Mesendoderm (in vitro differentiated cells): ENCODE results near the gene SH2D4B.

Experiments
- DNase-seq: peaks from one replicate; pipeline ENCODE4 v3.0.0; 2013
- H2AK5ac ChIP-seq: 2 replicates; pipeline ENCODE4 v1.6.1; 2013; ENCODE audit warnings: low read length, inconsistent platforms
- H2BK120ac ChIP-seq: 2 replicates; pipeline ENCODE4 v1.6.1; 2013; ENCODE audit warnings: low read depth, mild to moderate bottlenecking, low read length, moderate library complexity, mixed read lengths
- H2BK15ac ChIP-seq: replicated peaks from 2 replicates; pipeline ENCODE4 v1.6.1; 2013; ENCODE audit warnings: low read depth, mild to moderate bottlenecking, moderate library complexity
- H2BK5ac ChIP-seq: 2 replicates; pipeline ENCODE4 v1.6.1; 2013; ENCODE audit warnings: low read length, inconsistent platforms
- H3K18ac ChIP-seq: 2 replicates; pipeline ENCODE4 v1.6.1; 2013; ENCODE audit warnings: mild to moderate bottlenecking, low read length, mixed read lengths
- H3K23ac ChIP-seq: one replicate; pipeline ENCODE4 v1.6.1; 2013; ENCODE audit warnings: low read length
- H3K27ac ChIP-seq: 2 replicates; pipeline ENCODE4 v1.5.1; 2013; ENCODE audit warnings: low read depth, mild to moderate bottlenecking, inconsistent platforms, low read length, moderate library complexity
- H3K27me3 ChIP-seq: 2 replicates; pipeline ENCODE4 v1.6.1; 2013; ENCODE audit warnings: low read length, control low read depth, mild to moderate bottlenecking, inconsistent platforms; ENCODE audit not compliant: insufficient read depth, poor library complexity
- H3K36me3 ChIP-seq: 2 replicates; pipeline ENCODE4 v1.6.1; 2013; ENCODE audit warnings: low read length, inconsistent platforms; ENCODE audit not compliant: control insufficient read depth, insufficient read depth
- H3K4ac ChIP-seq: one replicate; pipeline ENCODE4 v1.6.1; 2013; ENCODE audit warnings: low read depth, mild to moderate bottlenecking, low read length, moderate library complexity
- H3K4me1 ChIP-seq: 2 replicates; pipeline ENCODE4 v1.6.1; 2013; ENCODE audit warnings: low read depth, low read length, inconsistent platforms; ENCODE audit not compliant: control insufficient read depth
- H3K4me2 ChIP-seq: 2 replicates; pipeline ENCODE4 v1.6.1; 2013; ENCODE audit warnings: low read length
- H3K4me3 ChIP-seq: 2 replicates; pipeline ENCODE4 v1.5.1; 2013; ENCODE audit warnings: mild to moderate bottlenecking, low read length
- H3K56ac ChIP-seq: one replicate; pipeline ENCODE4 v1.6.1; 2013; ENCODE audit warnings: low read length
- H3K79me1 ChIP-seq: 2 replicates; pipeline ENCODE4 v1.6.1; 2013; ENCODE audit warnings: low read length, inconsistent platforms
- H3K79me2 ChIP-seq: 2 replicates; pipeline ENCODE4 v1.6.1; 2013; ENCODE audit warnings: mild to moderate bottlenecking, low read length; ENCODE audit not compliant: control insufficient read depth, insufficient read depth
- H3K9ac ChIP-seq: 2 replicates; pipeline ENCODE4 v1.6.1; 2013; ENCODE audit warnings: low read length, inconsistent platforms
- H4K5ac ChIP-seq: one replicate; pipeline ENCODE4 v1.6.1; 2013; ENCODE audit warnings: low read length
- H4K8ac ChIP-seq: one replicate; pipeline ENCODE4 v1.6.1; 2013; ENCODE audit warnings: low read depth, mild to moderate bottlenecking, control low read depth, low read length, moderate library complexity
- whole genome bisulfite sequencing: extraction: QIAGEN DNeasy Blood & Tissue Kit; methylation state at CpG from one replicate; pipeline ENCODE4 v1.1.7; 2013; ENCODE audit warnings: low lambda C conversion rate, missing lambda C conversion rate; ENCODE audit not compliant: insufficient coverage; ENCODE audit errors: extremely low coverage; 5-methylcytosine and 5-hydroxymethylcytosine counted together

Gene SH2D4B

DNA sequence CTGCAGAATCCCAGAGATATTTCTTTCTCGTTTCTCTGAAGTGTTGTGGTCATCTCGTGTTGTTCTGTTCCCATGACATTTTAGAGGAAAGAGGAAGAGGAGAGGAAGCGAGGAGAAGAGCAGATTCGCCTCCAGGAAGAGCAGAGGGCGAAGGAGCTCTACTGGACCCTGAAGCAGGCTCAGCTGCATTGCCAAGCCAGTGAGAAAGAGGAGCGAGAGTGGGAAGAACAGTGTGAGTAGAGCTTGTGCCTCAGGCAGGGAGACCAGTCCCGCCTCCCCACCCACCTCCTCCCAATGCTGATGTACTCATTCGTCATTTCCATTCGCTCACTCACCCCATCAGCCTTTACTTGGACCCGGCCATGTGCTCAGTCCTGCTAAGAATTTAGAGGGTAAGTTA lies 50.8 kb downstream of the SH2D4B start:
- Histone ChIP-seq H3K27me3 (no peaks in the 10 kb centered on the region), H3K18ac (no peak overlapping the region), H3K27ac (no peak overlapping the region), H3K23ac (no peak overlapping the region), H2BK15ac (no peak overlapping the region), H3K4me2 (no peak overlapping the region), H2BK120ac (no peak overlapping the region), H2BK5ac (no peak overlapping the region), H3K56ac (no peak overlapping the region), H3K9ac (no peak overlapping the region), H3K4ac (no peak overlapping the region), H2AK5ac (no peak overlapping the region), H3K36me3 (no peaks in the 10 kb centered on the region), H3K4me1 (no peaks in the 10 kb centered on the region), H4K5ac (no peak overlapping the region), H4K8ac (no peak overlapping the region), H3K79me1 (no peaks in the 10 kb centered on the region), H3K4me3 (no peak overlapping the region), H3K79me2 (no peaks in the 10 kb centered on the region)
- no peak for DNase-seq
- no CpG with 5 or more reads among the region's 10 CpGs for WGBS

GRCh38 chr10:80589726-80590373 lies 52.1 kb downstream of the SH2D4B start:
- WGBS: no CpG with 5 or more reads among the region's 5 CpGs
- no peak overlapping the region for H3K4me3 ChIP-seq
- H2BK120ac ChIP-seq: no peak overlapping the region
- H3K36me3 ChIP-seq: no peaks in the 10 kb centered on the region
- no peak overlapping the region for H3K18ac ChIP-seq
- no peak overlapping the region for H4K8ac ChIP-seq
- no peak overlapping the region for H3K23ac ChIP-seq
- H2AK5ac ChIP-seq: no peak overlapping the region
- no peak overlapping the region for H3K27ac ChIP-seq
- DNase-seq: no peak
- H3K4me2 ChIP-seq: no peak overlapping the region
- no peak overlapping the region for H2BK5ac ChIP-seq
- H3K79me1 ChIP-seq: no peaks in the 10 kb centered on the region
- H3K9ac ChIP-seq: no peak overlapping the region
- H3K4me1 ChIP-seq: no peaks in the 10 kb centered on the region
- no peak overlapping the region for H3K4ac ChIP-seq
- H4K5ac ChIP-seq: no peak overlapping the region
- no peak overlapping the region for H3K56ac ChIP-seq
- H3K27me3 ChIP-seq: no peaks in the 10 kb centered on the region
- no peaks in the 10 kb centered on the region for H3K79me2 ChIP-seq
- H2BK15ac ChIP-seq: no peak overlapping the region

DNA sequence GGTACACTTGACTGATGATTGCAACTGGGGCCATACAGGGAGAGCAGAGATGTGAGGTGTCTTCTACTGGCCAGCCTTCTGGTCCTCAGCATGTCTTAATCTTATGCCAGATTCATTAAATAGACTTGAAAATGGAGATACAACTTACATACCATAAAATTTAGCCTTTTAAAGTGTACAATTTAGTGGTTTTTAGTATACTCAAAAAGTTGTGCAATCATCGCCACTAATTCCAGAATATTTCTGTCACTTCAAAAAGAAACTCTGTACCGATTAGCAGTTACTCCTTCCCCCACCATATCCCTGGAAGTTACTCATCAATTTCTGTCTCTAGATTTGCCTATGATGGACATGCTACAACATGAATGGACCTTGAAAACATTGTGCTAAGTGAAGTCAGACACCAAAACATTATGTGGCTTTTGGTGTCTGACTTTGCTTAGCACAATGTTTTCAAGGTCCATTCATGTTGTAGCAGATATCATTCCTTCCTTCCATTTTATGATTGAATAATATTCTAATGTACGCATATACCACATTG lies 53.0 kb downstream of the SH2D4B start:
- Histone ChIP-seq H3K18ac (no peak overlapping the region), H3K79me1 (no peaks in the 10 kb centered on the region), H2BK15ac (no peak overlapping the region), H4K8ac (no peak overlapping the region), H3K4me1 (no peaks in the 10 kb centered on the region), H3K27ac (no peak overlapping the region), H3K36me3 (no peaks in the 10 kb centered on the region), H2AK5ac (no peak overlapping the region), H3K4me3 (no peak overlapping the region), H3K4me2 (no peak overlapping the region), H4K5ac (no peak overlapping the region), H3K9ac (no peak overlapping the region), H3K4ac (no peak overlapping the region), H3K27me3 (no peaks in the 10 kb centered on the region), H2BK120ac (no peak overlapping the region), H3K56ac (no peak overlapping the region), H3K23ac (no peak overlapping the region), H3K79me2 (no peaks in the 10 kb centered on the region), H2BK5ac (no peak overlapping the region)
- WGBS: no CpG with 5 or more reads among the region's 3 CpGs
- DNase-seq: no peak

GRCh38 chr10:80596391-80597257 lies 58.9 kb downstream of the SH2D4B start:
- Histone ChIP-seq H3K56ac (no peak overlapping the region), H4K8ac (no peak overlapping the region), H3K36me3 (no peaks in the 10 kb centered on the region), H3K4me2 (no peak overlapping the region), H2AK5ac (no peak overlapping the region), H2BK120ac (no peak overlapping the region), H3K4me1 (peaks cover 2% of the 10 kb centered on the region), H3K4me3 (no peak overlapping the region), H3K23ac (no peak overlapping the region), H3K4ac (no peak overlapping the region), H2BK15ac (no peak overlapping the region), H3K79me2 (no peaks in the 10 kb centered on the region), H3K79me1 (no peaks in the 10 kb centered on the region), H3K27ac (no peak overlapping the region), H3K9ac (no peak overlapping the region), H4K5ac (no peak overlapping the region), H3K27me3 (no peaks in the 10 kb centered on the region), H3K18ac (no peak overlapping the region), H2BK5ac (no peak overlapping the region)
- WGBS: no CpG with 5 or more reads among the region's 15 CpGs
- peak; percentile 82 for DNase-seq

GRCh38 chr10:80598084-80598798 lies 60.5 kb downstream of the SH2D4B start:
- Histone ChIP-seq H3K4me2 (no peak overlapping the region), H3K56ac (no peak overlapping the region), H2AK5ac (no peak overlapping the region), H3K4me3 (no peak overlapping the region), H3K27ac (no peak overlapping the region), H4K8ac (no peak overlapping the region), H2BK120ac (no peak overlapping the region), H4K5ac (no peak overlapping the region), H3K79me2 (no peaks in the 10 kb centered on the region), H3K23ac (no peak overlapping the region), H3K4ac (no peak overlapping the region), H2BK5ac (no peak overlapping the region), H3K36me3 (no peaks in the 10 kb centered on the region), H3K9ac (no peak overlapping the region), H3K18ac (no peak overlapping the region), H3K4me1 (peaks cover 2% of the 10 kb centered on the region), H2BK15ac (no peak overlapping the region), H3K27me3 (no peaks in the 10 kb centered on the region), H3K79me1 (no peaks in the 10 kb centered on the region)
- no peak for DNase-seq
- no CpG with 5 or more reads among the region's 3 CpGs for WGBS
